K562 (cell line): ENCODE measurements around the gene WWOX. TPM values are rescaled to one million over a fixed set of nuclear protein-coding genes. Genes with fewer than 3 reads are reported as not detected.

Experiments
- ATAC-seq: fragments of 200-7000 bp; cut with Tn5 transposase; 3 replicates; pipeline ENCODE4 v1.9.1; 2020; ENCODE audit warnings: moderate library complexity
- BruUV-seq: library from RNA; stranded (reverse); fragments of 400-500 nt; replicated peaks from 2 replicates; lab custom pipeline; 2021; lab: Mats Ljungman, UMichigan
- CTCF ChIA-PET: fragments of 300-600 bp; formaldehyde crosslinking; extraction: SDS; loops from one replicate; lab custom pipeline; 2021; ENCODE audit warnings: low intra/inter-chr PET ratio; lab: Yijun Ruan, JAX
- POLR2A ChIA-PET: fragments of 300-600, 350-650 bp; sonication (Branson Sonifier 250); formaldehyde crosslinking; extraction: SDS; loops from one replicate; lab custom pipeline; 2021; ENCODE audit warnings: antibody characterized with exemption, inconsistent platforms; lab: Yijun Ruan, JAX
- DNase-seq, 4 experiments: peaks; one replicate each; pipeline versions ENCODE4 v3.0.0 to v3.0.0-alpha.2; 2011 to 2018; ENCODE audit warnings: low spot score in 3 of 4, mixed read lengths in 3 of 4; ENCODE audit errors: extremely low read depth in 1 of 4
- FAIRE-seq: peaks from 2 replicates; lab custom pipeline; 2011; peaks lifted over from hg19 to GRCh38; lab: Jason Lieb, UNC
- H2AFZ ChIP-seq: 2 replicates; pipeline ENCODE4 v1.6.0; 2011; ENCODE audit warnings: low read depth, low read length, control low read depth, inconsistent platforms
- H3K27ac ChIP-seq: fragments of 200-600 bp; 3 replicates; pipeline ENCODE4 v1.8.0; 2011; ENCODE audit warnings: low read depth, mild to moderate bottlenecking, control low read depth, inconsistent platforms, low read length, moderate library complexity, mixed read lengths; ENCODE audit errors: extremely low read depth
- H3K27me3 ChIP-seq, 2 experiments: fragments of 300-600 bp in 1 of 2; 2 replicates in 1 of 2; 3 replicates in 1 of 2; pipeline versions ENCODE4 v1.6.0 to v1.8.0; 2011; ENCODE audit warnings: inconsistent platforms in 2 of 2, low read length in 2 of 2, mild to moderate bottlenecking in 1 of 2, mixed read lengths in 1 of 2, moderate library complexity in 1 of 2; ENCODE audit not compliant: control insufficient read depth in 2 of 2, insufficient read depth in 2 of 2
- H3K36me3 ChIP-seq: fragments of 300-600 bp; 3 replicates; pipeline ENCODE4 v1.8.0; 2011; ENCODE audit warnings: mild to moderate bottlenecking, low read length, inconsistent platforms; ENCODE audit not compliant: control insufficient read depth, insufficient read depth
- H3K4me1 ChIP-seq, 2 experiments: fragments of 200-600 bp in 1 of 2; replicated peaks in 1 of 2; 2 replicates in 1 of 2; 3 replicates in 1 of 2; pipeline versions ENCODE4 v1.5.1 to v1.8.0; 2011; ENCODE audit warnings: inconsistent platforms in 2 of 2, low read length in 2 of 2, mild to moderate bottlenecking in 1 of 2, mixed read lengths in 1 of 2, moderate library complexity in 1 of 2; ENCODE audit not compliant: control insufficient read depth in 2 of 2, insufficient read depth in 2 of 2
- H3K4me2 ChIP-seq: 2 replicates; pipeline ENCODE4 v1.6.1; 2011; ENCODE audit warnings: low read length, control low read depth, inconsistent platforms, mixed read lengths; ENCODE audit not compliant: insufficient read depth
- H3K4me3 ChIP-seq: fragments of 200-600 bp; sonication (generic), shearing (Covaris generic); 2 replicates; pipeline ENCODE4 v1.5.1; 2016; ENCODE audit warnings: control low read depth, inconsistent platforms
- H3K79me2 ChIP-seq: fragments of 200-600 bp; 3 replicates; pipeline ENCODE4 v1.8.0; 2011; ENCODE audit warnings: low read length, inconsistent platforms; ENCODE audit not compliant: control insufficient read depth, insufficient read depth
- H3K9ac ChIP-seq, 2 experiments: 2 replicates each; pipeline versions ENCODE4 v1.6.0 to v1.6.1; 2011; ENCODE audit warnings: low read depth in 2 of 2, low read length in 2 of 2, control low read depth in 1 of 2, inconsistent platforms in 1 of 2, mild to moderate bottlenecking in 1 of 2, mixed read lengths in 1 of 2; ENCODE audit not compliant: insufficient read depth in 1 of 2
- H3K9me1 ChIP-seq: one replicate; pipeline ENCODE4 v1.6.0; 2011; ENCODE audit warnings: inconsistent platforms, mild to moderate bottlenecking, low read length, moderate library complexity; ENCODE audit not compliant: control insufficient read depth, insufficient read depth
- H3K9me3 ChIP-seq: replicated peaks from 2 replicates; pipeline ENCODE4 v1.5.1; 2011; ENCODE audit warnings: low read depth, low read length, inconsistent platforms; ENCODE audit not compliant: control insufficient read depth, insufficient read depth
- H4K20me1 ChIP-seq: replicated peaks from 2 replicates; pipeline ENCODE4 v1.6.1; 2011; ENCODE audit warnings: low read length, inconsistent platforms, mixed read lengths; ENCODE audit not compliant: control insufficient read depth, insufficient read depth
- CHCHD3 ChIP-seq: fragments of 250-450 bp; sonication (Bioruptor Pico); IDR thresholded peaks from 2 replicates; pipeline ENCODE4 v2.1.2; 2022; ENCODE audit warnings: mild to moderate bottlenecking
- HOMEZ ChIP-seq: fragments of 250-450 bp; sonication (Bioruptor Pico); IDR thresholded peaks from 2 replicates; pipeline ENCODE4 v1.4.0; 2020; ENCODE audit warnings: mild to moderate bottlenecking, moderate library complexity
- ILF3 ChIP-seq: fragments of 450-650 bp; IDR thresholded peaks from 2 replicates; pipeline ENCODE4 v1.6.1; 2018; ENCODE audit warnings: antibody characterized with exemption, mild to moderate bottlenecking, moderate library complexity, borderline replicate concordance
- NCOA4 ChIP-seq: fragments of 450-650 bp; IDR thresholded peaks from 2 replicates; pipeline ENCODE4 v1.6.1; 2018; ENCODE audit warnings: mild to moderate bottlenecking; ENCODE audit not compliant: partially characterized antibody
- SNIP1 ChIP-seq: fragments of 450-650 bp; IDR thresholded peaks from 2 replicates; pipeline ENCODE4 v1.7.1; 2017; ENCODE audit warnings: low read depth, mild to moderate bottlenecking
- TCF7L2 ChIP-seq: fragments of 150-350 bp; IDR thresholded peaks from 2 replicates; pipeline ENCODE4 v1.6.1; 2016; ENCODE audit warnings: low read depth, mild to moderate bottlenecking, low read length, moderate library complexity
- THAP12 ChIP-seq: fragments of 250-450 bp; sonication (Bioruptor Pico); IDR thresholded peaks from 2 replicates; pipeline ENCODE4 v1.9.0; 2021; ENCODE audit warnings: mild to moderate bottlenecking, inconsistent platforms
- WGBS: fragments of 100-300 bp; shearing (Covaris generic); methylation state at CpG from one replicate; pipeline ENCODE4 v1.1.6; 2016; ENCODE audit warnings: low coverage, mixed read lengths; ENCODE audit not compliant: insufficient coverage; ENCODE audit errors: missing lambda C conversion rate; 5-methylcytosine and 5-hydroxymethylcytosine counted together
- in situ Hi-C: fragments of 300-500 bp; cut with MboI; formaldehyde crosslinking; loops from 4 replicates; pipeline ENCODE4 v1.15.0; 2018; ENCODE audit warnings: inconsistent platforms, mixed read lengths
- intact Hi-C: fragments of 100-400 bp; cut with micrococcal nuclease; formaldehyde crosslinking; loops from 2 replicates; pipeline ENCODE4 v1.14.2; 2022
- polyA plus RNA-seq, 8 experiments: library from polyadenylated mRNA; depleted of rRNA in 4 of 8; stranded (reverse) in 5 of 8; unstranded in 3 of 8; fragments of >200 nt; fragmentation: Nextera tagmentation in 2 of 8; fragmentation: Illumina TruSeq in 1 of 8; extraction: Ambion mirVana in 2 of 8; extraction: Trizol in 1 of 8; gene quantifications; 2 replicates each; pipeline versions ENCODE4 v1.2.1 to v1.2.3, GENCODE V29; 2011 to 2014; ENCODE audit warnings: inconsistent platforms in 1 of 8, missing spikeins in 1 of 8
- total RNA-seq, 7 experiments: library from RNA; depleted of rRNA in 6 of 7; stranded (reverse); fragments of >200 nt in 6 of 7; fragmentation: Illumina TruSeq in 2 of 7; extraction: Trizol in 2 of 7; gene quantifications; 2 replicates each; pipeline versions ENCODE4 v1.2.1 to v1.2.3, GENCODE V29; 2011 to 2021; ENCODE audit warnings: low replicate concordance in 1 of 7
- TF ChIP-seq, protein P1 (sequence below): fragments of 250-450 bp; sonication (Bioruptor Pico); IDR thresholded peaks from 2 replicates; pipeline ENCODE4 v1.5.0; 2021; ENCODE audit warnings: mild to moderate bottlenecking, moderate library complexity

WWOX gene
- total and polyA plus RNA-seq, 9 of the 15 experiments (the other 6 are each of a cell fraction or from before 2014, with no cell fraction given): 1.6 to 22.7 (median 8.1) TPM

DNA sequence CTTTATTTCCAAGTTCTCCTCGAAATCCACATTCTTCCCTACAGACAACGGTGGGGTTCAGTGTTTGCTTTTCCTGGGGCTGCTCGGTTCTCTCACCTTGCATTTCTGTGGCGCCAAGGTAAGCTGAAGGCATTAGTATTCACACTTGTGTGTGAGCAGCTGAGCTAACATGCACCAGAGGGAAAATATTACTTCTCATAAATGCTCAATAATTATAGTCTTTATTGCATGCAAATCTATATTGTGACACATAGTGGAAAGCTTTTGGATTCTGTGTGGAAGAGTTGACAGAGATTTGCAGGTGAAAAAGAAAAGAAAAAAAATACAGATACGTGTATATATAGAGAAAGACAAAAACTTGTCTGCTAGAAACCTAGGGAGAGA is 1089.3 kb downstream of the WWOX start:
- no peak for ATAC-seq
- no peaks in the 10 kb centered on the region for H3K79me2 ChIP-seq
- no peaks in the 10 kb centered on the region for H3K36me3 ChIP-seq
- H3K27ac ChIP-seq: no peak overlapping the region
- H3K4me3 ChIP-seq: no peak overlapping the region
- no peak for DNase-seq
- ChIA-PET CTCF (no interaction called here), POLR2A (interaction anchor here (0.8 kb wide), 1 partner anchor 11 kb away, joined by 7 read pairs; no protein-coding TSS in a partner anchor)
- no peaks in the 10 kb centered on the region for H4K20me1 ChIP-seq
- no peak overlapping the region for H3K4me2 ChIP-seq
- no peaks in the 10 kb centered on the region for H3K4me1 ChIP-seq
- BruUV-seq: no TSS peak
- no peak overlapping the region for H2AFZ ChIP-seq
- TF ChIP-seq THAP12 (CRISPR knock-in tag) (no peak), NCOA4 (no peak), TCF7L2 (no peak)
- H3K27me3 ChIP-seq: peaks cover 7 to 27% of the 10 kb centered on the region in 2 experiments; a peak in 2 of 5 replicates
- under 1% methylated on average over 5 of the region's 5 CpGs for WGBS
- intact Hi-C loops: no loop called here
- FAIRE-seq: no peak
- H3K9me1 ChIP-seq: no peaks in the 10 kb centered on the region
- in situ Hi-C loops: no loop called here
- no peak overlapping the region for H3K9ac ChIP-seq
- no peaks in the 10 kb centered on the region for H3K9me3 ChIP-seq

GRCh38 chr16:79190542-79190941 is 1091.1 kb downstream of the WWOX start:
- no peaks in the 10 kb centered on the region for H3K36me3 ChIP-seq
- in situ Hi-C loops (no loop called here), intact Hi-C loops (no loop called here)
- H3K27ac ChIP-seq: no peak overlapping the region
- H3K4me1 ChIP-seq: no peaks in the 10 kb centered on the region
- no peaks in the 10 kb centered on the region for H3K79me2 ChIP-seq
- no peak for FAIRE-seq
- H3K9me3 ChIP-seq: no peaks in the 10 kb centered on the region
- H3K9ac ChIP-seq: no peak overlapping the region
- POLR2A ChIA-PET: no interaction called here
- CTCF ChIA-PET: no interaction called here
- no peak overlapping the region for H3K4me2 ChIP-seq
- H2AFZ ChIP-seq: no peak overlapping the region
- BruUV-seq: no TSS peak
- 0% methylated on average over 1 of the region's 1 CpG for WGBS
- DNase-seq: no peak
- H3K4me3 ChIP-seq: no peak overlapping the region
- no peak for ATAC-seq
- no peaks in the 10 kb centered on the region for H3K9me1 ChIP-seq
- H4K20me1 ChIP-seq: no peaks in the 10 kb centered on the region; the same call in 1 of the 2 replicates
- peaks cover 10 to 40% of the 10 kb centered on the region in 2 experiments; a peak in 3 of 5 replicates for H3K27me3 ChIP-seq
- TF ChIP-seq CHCHD3 (no peak), ILF3 (no peak), SNIP1 (no peak), HOMEZ (no peak)
- TF ChIP-seq, protein P1, sequence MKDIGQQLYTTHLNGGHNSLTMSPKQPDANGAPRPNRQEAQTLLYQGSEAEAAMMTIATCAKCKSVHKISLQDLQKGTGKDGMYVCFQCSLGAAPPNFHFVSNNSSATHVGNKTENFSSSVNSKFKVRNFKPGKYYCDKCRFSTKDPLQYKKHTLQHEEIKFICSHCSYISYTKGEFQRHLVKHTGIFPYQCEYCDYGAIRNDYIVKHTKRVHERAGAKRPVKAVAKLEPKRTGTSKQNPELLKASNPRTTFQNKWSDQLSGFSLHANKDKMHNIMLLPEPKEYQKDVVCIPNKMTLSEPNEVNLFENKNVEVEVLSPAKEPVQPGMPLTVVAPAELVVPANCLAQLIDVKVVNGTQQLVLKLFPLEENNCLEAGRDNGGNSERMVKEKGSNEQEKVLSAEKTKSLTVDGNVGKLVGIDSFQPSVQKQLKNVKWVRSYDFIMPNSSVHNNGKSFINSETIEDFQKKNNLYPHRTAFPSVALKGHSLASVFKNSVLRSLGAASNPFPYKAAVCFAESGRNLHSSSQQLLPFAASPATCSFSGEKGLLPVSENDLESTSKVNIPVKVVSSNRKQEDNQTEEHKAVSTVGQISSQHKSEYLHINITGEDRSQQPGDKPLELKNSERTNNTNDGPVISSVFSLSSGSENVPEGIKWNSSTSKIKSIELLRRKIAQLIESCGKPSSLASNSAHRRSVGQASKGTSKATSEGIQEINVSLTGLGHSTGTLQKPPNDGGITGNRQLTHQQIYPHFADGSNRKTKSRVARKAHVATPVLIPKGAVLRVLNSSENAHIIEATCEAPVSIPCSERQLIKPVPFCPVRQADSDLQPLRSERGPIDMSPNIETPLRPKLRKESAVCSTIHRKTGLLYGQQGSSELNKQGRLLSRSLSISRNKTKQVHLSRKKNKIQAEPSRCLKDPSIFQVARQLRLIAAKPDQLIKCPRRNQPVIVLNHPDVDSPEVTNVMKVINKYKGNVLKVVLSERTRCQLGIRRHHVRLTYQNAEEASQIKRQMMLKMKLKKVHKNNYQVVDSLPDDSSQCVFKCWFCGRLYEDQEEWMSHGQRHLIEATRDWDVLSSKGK (CRISPR knock-in tag): no peak
